HG03432 (cell line): ENCODE data around the gene ACSL4.
"Not testable (repeated sequence)": the region's sequence is repeated elsewhere in the genome, so short reads cannot be mapped to it uniquely, and the experiment has no call there.

Source experiments
- ATAC-seq: cut with Tn5 transposase; IDR thresholded peaks from one replicate; pipeline ENCODE4 v1.9.1; 2021; ENCODE audit warnings: mild to moderate bottlenecking, moderate library complexity; ENCODE audit not compliant: unreplicated experiment

The ACSL4 gene

GRCh38 chrX:109732017-109732801 lies 848 bp downstream of the ACSL4 start:
- peak; percentile 25 for ATAC-seq

- no peak for ATAC-seq
Observed at GRCh38 chrX:109728173-109728535, 4.9 kb downstream of the ACSL4 start.

- not testable (repeated sequence) for ATAC-seq
Observed at GRCh38 chrX:109724971-109725370, 8.1 kb downstream of the ACSL4 start.

- ATAC-seq: no peak
Observed at GRCh38 chrX:109720947-109721346, 12.1 kb downstream of the ACSL4 start.

GRCh38 chrX:109719264-109719663 lies 13.8 kb downstream of the ACSL4 start:
- no peak for ATAC-seq

- ATAC-seq: no peak
Observed at GRCh38 chrX:109716431-109717028, 16.5 kb downstream of the ACSL4 start.

- ATAC-seq: no peak
Observed at GRCh38 chrX:109714340-109714958, 18.6 kb downstream of the ACSL4 start.

GRCh38 chrX:109710181-109710580 lies 22.9 kb downstream of the ACSL4 start:
- no peak for ATAC-seq

- peak; percentile 73 for ATAC-seq
Observed at GRCh38 chrX:109709129-109709631, 23.9 kb downstream of the ACSL4 start.

- ATAC-seq: no peak
Observed at GRCh38 chrX:109707720-109708119, 25.3 kb downstream of the ACSL4 start.

- no peak for ATAC-seq
Observed at GRCh38 chrX:109707319-109707718, 25.7 kb downstream of the ACSL4 start.

- ATAC-seq: peak; percentile 83
Observed at GRCh38 chrX:109704563-109704962, 28.5 kb downstream of the ACSL4 start.

GRCh38 chrX:109697855-109698254 lies 35.2 kb downstream of the ACSL4 start:
- ATAC-seq: no peak

GRCh38 chrX:109696146-109696740 lies 36.8 kb downstream of the ACSL4 start:
- no peak for ATAC-seq

- ATAC-seq: no peak
Observed at GRCh38 chrX:109695637-109696036, 37.4 kb downstream of the ACSL4 start.

GRCh38 chrX:109691752-109692151 lies 41.3 kb downstream of the ACSL4 start:
- ATAC-seq: no peak

- no peak for ATAC-seq
Observed at GRCh38 chrX:109691277-109691676, 41.8 kb downstream of the ACSL4 start.

- no peak for ATAC-seq
Observed at GRCh38 chrX:109687903-109688302, 45.2 kb downstream of the ACSL4 start.

GRCh38 chrX:109685656-109686078 lies 47.4 kb downstream of the ACSL4 start:
- no peak for ATAC-seq

GRCh38 chrX:109684136-109684535 lies 48.9 kb downstream of the ACSL4 start:
- ATAC-seq: no peak

- ATAC-seq: no peak
Observed at GRCh38 chrX:109681475-109682081, 51.5 kb downstream of the ACSL4 start.
